GM12892 (cell line): ENCODE results near the gene KLHL41.
"Not testable (repeated sequence)": the region's sequence is repeated elsewhere in the genome, so short reads cannot be mapped to it uniquely, and the experiment has no call there.

Source experiments
- DNase-seq: peaks from one replicate; pipeline ENCODE4 v3.0.0; 2011; ENCODE audit not compliant: insufficient read length
- FAIRE-seq: peaks from 2 replicates; lab custom pipeline; 2011; peaks lifted over from hg19 to GRCh38; lab: Jason Lieb, UNC
- POLR2A ChIP-seq: IDR thresholded peaks from 2 replicates; pipeline ENCODE4 v1.6.1; 2011; ENCODE audit warnings: low read depth, low read length, control low read depth
- POLR2AphosphoS5 ChIP-seq: IDR thresholded peaks from 2 replicates; pipeline ENCODE4 v1.6.1; 2011; ENCODE audit warnings: low read depth, low read length, control low read depth
- TAF1 ChIP-seq: IDR thresholded peaks from 2 replicates; pipeline ENCODE4 v1.6.1; 2011; ENCODE audit warnings: low read depth, mild to moderate bottlenecking, control low read depth, low read length, borderline replicate concordance

The KLHL41 gene

GRCh38 chr2:169546756-169547155 lies 37.3 kb downstream of the KLHL41 start:
- DNase-seq (no peak), FAIRE-seq (no peak)
- no peak for TF ChIP-seq TAF1
- no peak for TF ChIP-seq POLR2A

DNA sequence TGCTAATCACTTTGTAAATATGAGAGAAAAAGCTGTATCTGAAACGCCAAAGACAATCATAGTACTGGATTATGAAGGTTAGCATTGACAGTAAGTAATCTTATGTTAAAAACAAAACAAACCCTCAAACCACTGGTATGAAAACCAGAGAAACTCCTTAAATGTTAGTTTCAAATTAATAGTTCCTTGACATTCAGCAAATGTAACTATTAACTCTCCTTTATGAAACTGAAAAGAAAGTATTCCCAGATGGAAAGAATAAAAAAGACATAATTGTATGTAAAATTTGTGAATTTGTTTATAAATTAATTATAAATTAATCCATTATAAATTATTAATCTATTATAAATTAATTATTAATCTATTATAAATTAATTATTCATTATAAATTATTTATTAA lies 51.9 kb downstream of the KLHL41 start:
- no peak for FAIRE-seq
- no peak for DNase-seq
- TF ChIP-seq POLR2AphosphoS5 (no peak), TAF1 (no peak), POLR2A (no peak)

GRCh38 chr2:169562084-169562483 lies 52.6 kb downstream of the KLHL41 start:
- DNase-seq, FAIRE-seq: not testable (repeated sequence)

GRCh38 chr2:169562519-169562918 lies 53.0 kb downstream of the KLHL41 start:
- DNase-seq: no peak
- no peak for TF ChIP-seq POLR2A
- TF ChIP-seq POLR2AphosphoS5: no peak
- TF ChIP-seq TAF1: no peak

DNA sequence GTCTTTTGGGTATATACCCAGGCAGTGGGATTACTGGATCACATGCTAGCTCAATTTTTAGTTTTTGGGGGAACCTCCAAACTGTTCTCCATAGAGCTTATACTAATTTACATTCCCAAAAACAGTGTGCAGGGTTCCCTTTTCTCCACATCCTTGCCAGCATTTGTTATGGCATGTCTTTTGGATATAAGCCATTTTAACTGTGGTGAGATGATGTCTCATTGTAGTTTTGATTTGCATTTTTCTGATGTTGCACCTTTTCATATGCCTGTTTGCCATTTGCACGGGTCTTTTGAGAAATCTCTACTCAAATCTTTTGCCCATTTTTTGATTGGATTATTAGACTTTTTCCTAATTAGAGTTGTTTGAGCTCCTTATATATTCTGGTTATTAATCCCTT lies 56.2 kb downstream of the KLHL41 start:
- TF ChIP-seq TAF1 (no peak), POLR2AphosphoS5 (no peak), POLR2A (no peak)

More at GRCh38 chr2:169562519-169562918, 53.0 kb downstream of the KLHL41 start:
- FAIRE-seq: no peak

GRCh38 chr2:169569948-169570347 lies 60.4 kb downstream of the KLHL41 start:
- FAIRE-seq (no peak), DNase-seq (no peak)
- no peak for TF ChIP-seq POLR2A
- no peak for TF ChIP-seq TAF1
- no peak for TF ChIP-seq POLR2AphosphoS5

More for the DNA sequence above, 56.2 kb downstream of the KLHL41 start:
- no peak for FAIRE-seq
- DNase-seq: no peak

DNA sequence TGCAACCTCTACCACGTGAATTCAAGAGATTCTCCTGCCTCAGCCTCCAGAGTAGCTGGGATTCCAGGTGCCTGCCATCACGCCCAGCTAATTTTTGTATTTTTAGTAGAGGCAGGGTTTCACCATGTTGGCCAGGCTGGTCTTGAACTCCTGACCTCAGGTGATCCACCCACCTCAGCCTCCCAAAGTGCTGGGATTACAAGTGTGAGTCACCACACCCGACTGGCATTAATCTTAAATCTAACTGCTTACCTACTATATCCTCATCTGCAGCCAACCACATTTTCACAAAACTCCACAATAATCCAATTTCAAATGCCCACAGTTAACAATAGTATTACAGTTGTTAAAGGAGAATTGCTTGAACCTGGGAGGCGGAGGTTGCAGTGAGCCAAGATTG lies 61.2 kb downstream of the KLHL41 start:
- not testable (repeated sequence) for DNase-seq, FAIRE-seq

- FAIRE-seq: no peak
- TF ChIP-seq POLR2AphosphoS5 (no peak), POLR2A (no peak), TAF1 (no peak)
- no peak for DNase-seq
Observed at GRCh38 chr2:169571571-169571970, 62.1 kb downstream of the KLHL41 start.

GRCh38 chr2:169572189-169572588 lies 62.7 kb downstream of the KLHL41 start:
- FAIRE-seq: no peak
- DNase-seq: no peak
- TF ChIP-seq TAF1: no peak
- TF ChIP-seq POLR2AphosphoS5: no peak
- no peak for TF ChIP-seq POLR2A

DNA sequence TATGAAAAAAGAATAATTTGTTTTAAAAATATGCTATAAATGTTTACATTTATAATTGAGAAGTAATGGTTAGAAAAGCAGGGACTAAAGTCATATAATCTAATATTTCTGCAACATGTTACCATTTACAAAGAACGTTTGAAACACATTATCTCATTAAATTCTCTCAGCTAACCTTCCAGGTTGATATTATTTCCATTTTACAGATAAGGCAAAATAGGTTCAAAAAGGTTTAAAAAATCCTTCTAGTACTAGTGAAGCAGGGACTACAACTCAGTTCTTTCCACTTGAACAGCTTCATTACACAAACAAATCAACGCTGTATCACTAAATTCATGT lies 63.3 kb downstream of the KLHL41 start:
- DNase-seq (no peak), FAIRE-seq (no peak)
- TF ChIP-seq POLR2AphosphoS5: no peak
- no peak for TF ChIP-seq TAF1
- no peak for TF ChIP-seq POLR2A

GRCh38 chr2:169573160-169573973 lies 63.9 kb downstream of the KLHL41 start, which contains the start of gene FASTKD1:
TSS of gene FASTKD1 (minus strand) at chr2:169573865. CDS start at chr2:169572029, 1,836 bp downstream.
- TF ChIP-seq POLR2AphosphoS5 (peak; percentile 70), POLR2A (peak; percentile 59), TAF1 (no peak)
- DNase-seq: peak; percentile 58
- peak; percentile 98 for FAIRE-seq

DNA sequence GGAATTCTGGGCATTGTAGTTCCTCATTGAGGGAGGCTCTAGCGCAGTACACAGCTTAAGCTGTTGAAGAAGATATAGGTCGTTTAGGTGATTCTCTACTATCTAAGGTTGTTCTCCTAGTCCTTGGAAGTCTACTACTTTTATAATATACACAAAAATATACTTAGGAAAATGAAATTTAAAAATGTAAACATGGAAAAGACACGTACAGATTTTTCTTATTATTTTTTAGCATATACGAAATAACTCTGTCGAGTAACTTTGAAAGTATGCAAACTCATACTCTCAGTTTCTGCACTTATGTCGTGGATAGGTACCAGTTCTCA lies 64.4 kb downstream of the KLHL41 start:
- no peak for FAIRE-seq
- no peak for TF ChIP-seq POLR2AphosphoS5
- no peak for TF ChIP-seq TAF1
- TF ChIP-seq POLR2A: no peak; the same call in 1 of the 2 replicates

GRCh38 chr2:169574539-169574938 lies 65.0 kb downstream of the KLHL41 start:
- DNase-seq, FAIRE-seq: not testable (repeated sequence)

More for the DNA sequence above, 64.4 kb downstream of the KLHL41 start:
- DNase-seq: no peak

- not testable (repeated sequence) for FAIRE-seq, DNase-seq
Observed at GRCh38 chr2:169575264-169575663, 65.8 kb downstream of the KLHL41 start.
